Choroid plexus epithelial cell (primary cell): ENCODE measurements around the gene TEX52.

Experiments used
- DNase-seq: peaks from one replicate; pipeline ENCODE4 v3.0.0-alpha.2; 2010; ENCODE audit warnings: low read depth
- H3K4me3 ChIP-seq: 2 replicates; pipeline ENCODE4 v1.5.1; 2011; ENCODE audit warnings: low read depth, mild to moderate bottlenecking, control low read depth, low read length, moderate library complexity
- TF ChIP-seq, protein P1 (sequence below): conservative IDR thresholded peaks from 2 replicates; pipeline ENCODE4 v1.5.1; 2011; ENCODE audit warnings: low read depth, mild to moderate bottlenecking, control low read depth, inconsistent platforms, low read length, moderate library complexity

Gene TEX52

DNA sequence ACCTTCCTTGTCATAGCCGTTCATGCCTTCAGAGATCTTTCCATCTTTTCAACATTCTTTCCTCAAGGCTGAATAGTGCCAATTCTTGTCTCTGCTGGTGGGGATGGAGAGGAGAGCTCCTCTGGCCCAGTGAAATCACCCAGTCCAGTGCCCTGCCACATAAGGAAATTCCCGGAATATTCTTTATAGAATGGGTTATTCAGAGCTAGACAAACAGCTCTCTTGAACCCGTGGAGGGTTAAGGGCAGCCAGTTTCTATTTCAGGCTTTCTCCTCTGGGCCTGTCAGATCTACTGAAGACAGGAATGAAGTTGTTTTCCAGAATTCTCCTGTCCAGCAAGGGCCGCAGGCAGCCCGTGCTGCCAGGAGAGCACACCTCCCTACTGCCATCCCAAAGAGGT, 13.9 kb downstream of the TEX52 start:
- TF ChIP-seq, protein P1, sequence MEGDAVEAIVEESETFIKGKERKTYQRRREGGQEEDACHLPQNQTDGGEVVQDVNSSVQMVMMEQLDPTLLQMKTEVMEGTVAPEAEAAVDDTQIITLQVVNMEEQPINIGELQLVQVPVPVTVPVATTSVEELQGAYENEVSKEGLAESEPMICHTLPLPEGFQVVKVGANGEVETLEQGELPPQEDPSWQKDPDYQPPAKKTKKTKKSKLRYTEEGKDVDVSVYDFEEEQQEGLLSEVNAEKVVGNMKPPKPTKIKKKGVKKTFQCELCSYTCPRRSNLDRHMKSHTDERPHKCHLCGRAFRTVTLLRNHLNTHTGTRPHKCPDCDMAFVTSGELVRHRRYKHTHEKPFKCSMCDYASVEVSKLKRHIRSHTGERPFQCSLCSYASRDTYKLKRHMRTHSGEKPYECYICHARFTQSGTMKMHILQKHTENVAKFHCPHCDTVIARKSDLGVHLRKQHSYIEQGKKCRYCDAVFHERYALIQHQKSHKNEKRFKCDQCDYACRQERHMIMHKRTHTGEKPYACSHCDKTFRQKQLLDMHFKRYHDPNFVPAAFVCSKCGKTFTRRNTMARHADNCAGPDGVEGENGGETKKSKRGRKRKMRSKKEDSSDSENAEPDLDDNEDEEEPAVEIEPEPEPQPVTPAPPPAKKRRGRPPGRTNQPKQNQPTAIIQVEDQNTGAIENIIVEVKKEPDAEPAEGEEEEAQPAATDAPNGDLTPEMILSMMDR = no peak
- H3K4me3 ChIP-seq = no peak overlapping the region
- DNase-seq = no peak

DNA sequence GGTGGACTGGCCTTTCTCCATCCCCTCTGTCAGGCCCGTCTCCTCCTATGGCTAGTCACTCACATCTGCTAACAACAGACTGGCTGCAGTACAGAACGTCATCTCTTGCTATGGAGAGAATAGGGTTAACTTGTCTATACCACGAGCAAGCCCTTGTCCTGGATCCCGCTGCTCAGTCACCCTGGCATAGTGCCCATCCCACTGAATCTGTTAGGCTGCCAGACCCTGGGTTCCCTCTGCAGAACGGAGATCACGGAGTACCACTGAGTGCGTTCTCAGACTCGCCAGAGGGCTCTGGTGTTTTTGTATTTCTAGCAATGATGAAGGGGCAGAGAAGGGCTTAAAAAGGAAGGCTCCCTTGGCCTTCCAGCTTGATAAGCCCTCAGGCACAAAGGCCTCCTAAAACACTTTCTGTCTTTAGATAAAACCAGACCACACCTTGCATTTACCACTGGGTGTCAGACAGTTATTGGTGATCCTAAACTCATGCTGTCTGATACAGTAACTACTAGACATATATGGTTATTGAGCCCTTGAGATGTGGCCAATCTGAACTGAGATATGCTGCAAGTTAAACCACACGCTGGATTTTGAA, 15.7 kb downstream of the TEX52 start:
- no peak for DNase-seq
- no peak overlapping the region for H3K4me3 ChIP-seq
- TF ChIP-seq, protein P1 = no peak

DNA sequence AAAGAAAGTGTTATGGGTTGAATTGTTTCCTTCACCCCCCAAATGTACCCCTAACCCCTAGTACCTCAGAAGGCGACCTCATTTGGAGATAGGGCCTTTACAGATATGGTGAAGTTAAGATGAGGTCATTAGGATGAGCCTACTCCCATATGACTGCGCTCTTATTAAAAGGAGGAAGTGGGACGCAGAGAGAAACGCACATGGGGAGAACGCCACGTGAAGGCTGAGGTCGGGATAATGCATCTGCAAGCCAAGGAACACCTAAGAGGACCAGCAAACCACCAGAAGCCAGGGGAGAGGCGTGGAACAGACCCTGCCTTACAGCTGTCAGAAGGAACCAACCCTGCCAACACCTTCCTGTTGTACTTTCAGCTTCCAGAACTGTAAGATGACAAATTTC, 20.3 kb downstream of the TEX52 start:
- no peak for DNase-seq
- H3K4me3 ChIP-seq = no peak overlapping the region
- TF ChIP-seq, protein P1 = no peak

DNA sequence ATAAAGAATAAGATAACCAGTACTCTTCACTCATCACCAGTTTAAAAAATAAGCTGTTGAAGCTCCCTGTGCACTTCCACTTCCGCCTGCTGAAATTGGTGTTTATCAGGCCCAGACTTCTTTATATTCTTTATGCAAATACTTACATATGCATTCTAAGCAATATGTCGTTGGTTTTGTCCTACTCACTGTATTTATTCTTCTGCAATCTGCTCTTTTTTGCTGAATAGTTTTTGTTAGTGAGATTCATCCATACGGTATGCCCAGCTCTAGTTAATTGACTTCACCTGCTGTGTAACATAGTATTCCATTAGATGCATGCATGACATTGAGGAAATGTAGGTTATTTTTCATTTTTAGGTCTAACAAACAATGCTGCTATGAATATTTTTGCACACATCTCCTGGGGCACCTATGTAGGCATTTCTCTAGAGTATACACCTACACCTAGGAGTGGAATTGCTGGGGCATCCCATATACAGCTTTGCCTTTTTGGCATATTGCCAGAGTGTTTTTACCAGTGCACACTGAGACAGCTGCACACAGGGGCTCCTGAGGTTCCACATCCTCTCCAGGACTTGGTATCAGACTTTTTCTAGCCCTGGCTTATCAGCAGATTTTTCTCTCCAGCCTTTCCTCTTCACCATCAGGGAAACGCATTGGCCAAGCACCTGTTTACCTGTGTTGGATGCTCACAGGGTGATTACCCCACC, 21.0 kb downstream of the TEX52 start:
- TF ChIP-seq, protein P1 = no peak
- no peak for DNase-seq
- no peak overlapping the region for H3K4me3 ChIP-seq

DNA sequence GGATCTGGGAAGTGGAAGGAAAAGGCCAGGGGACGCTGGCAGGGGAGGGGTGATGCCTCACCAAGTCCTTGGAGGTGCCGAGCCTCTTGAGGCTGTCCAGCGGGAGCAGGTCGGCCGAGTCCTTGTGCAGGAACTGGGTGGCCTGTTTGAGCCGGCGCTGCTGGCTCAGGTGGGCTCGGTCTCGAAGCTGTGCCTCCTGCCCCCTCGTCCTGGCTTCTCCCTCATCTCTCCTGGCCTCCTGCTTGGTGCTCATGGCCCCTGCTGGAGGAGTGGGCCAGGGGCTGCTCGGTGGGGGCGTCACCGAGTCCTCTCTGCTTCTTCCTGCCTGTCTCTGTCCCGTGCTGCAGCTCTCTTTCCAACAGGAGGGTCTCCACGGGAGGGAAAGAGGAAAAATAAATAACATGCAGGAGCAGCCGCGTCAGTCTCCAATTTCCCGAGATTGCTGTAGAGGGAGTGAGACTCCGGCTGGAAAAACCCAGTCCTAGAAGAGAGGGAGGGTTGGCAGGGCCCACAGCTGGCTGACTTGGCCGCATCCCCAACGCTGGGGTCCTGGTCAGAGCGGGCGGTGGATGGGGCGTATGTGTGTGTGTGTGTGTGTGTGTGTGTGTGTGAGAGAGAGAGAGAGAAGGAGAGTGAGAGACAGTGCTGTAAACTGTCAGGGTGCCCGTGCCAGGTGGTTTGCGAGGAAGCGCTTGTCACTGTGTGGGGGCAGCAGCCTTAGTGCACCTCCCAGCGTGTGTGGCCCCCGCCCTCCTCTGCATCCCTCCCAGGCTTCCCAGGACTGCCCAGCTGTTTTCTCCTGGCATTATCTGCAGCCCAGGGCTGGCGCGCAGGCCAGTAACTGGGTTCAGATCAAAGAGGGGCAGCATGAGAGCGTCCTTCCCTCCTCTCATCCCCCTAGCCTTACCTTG, 22.0 kb downstream of the TEX52 start, which contains the start of gene NRIP2:
Gene NRIP2, minus strand, starts transcription at position 455 of the 911 bp plus-strand sequence. Its CDS starts 52 bp downstream, at position 403.
- TF ChIP-seq, protein P1 = peak; percentile 43
- DNase-seq = peak; percentile 74
- H3K4me3 ChIP-seq = peak within 1 kb of the TSS; percentile 36

DNA sequence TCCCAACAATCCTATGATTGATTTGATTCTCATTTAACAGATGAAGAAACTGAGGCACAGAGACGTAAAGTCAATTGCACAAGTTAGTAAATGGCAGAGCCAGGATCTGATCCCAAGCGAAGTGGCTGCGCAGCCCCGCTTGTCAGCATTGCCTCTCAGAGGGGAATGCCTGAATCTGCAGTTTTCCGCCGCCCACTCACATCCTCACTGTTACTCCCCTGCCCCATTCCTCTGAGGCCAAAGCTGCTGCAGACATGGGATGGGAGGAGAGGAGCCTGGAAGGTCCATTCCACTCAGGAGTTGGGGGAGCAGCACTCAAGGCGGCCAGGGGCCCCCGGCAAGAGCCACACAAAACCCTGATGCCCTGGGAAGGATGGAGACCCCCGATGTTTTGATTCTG, 23.0 kb downstream of the TEX52 start:
- H3K4me3 ChIP-seq = no peak overlapping the region
- TF ChIP-seq, protein P1 = no peak
- no peak for DNase-seq
